BE2C (cell line): ENCODE results near the gene SMAD7.

Source experiments
- DNase-seq: peaks from one replicate; pipeline ENCODE4 v3.0.0-alpha.2; 2020
- H3K27me3 ChIP-seq: fragments of 250-450 bp; sonication (Bioruptor Pico); 2 replicates; pipeline ENCODE4 v1.5.1; 2020; ENCODE audit warnings: mild to moderate bottlenecking
- H3K36me3 ChIP-seq: fragments of 250-450 bp; sonication (Bioruptor Pico); 2 replicates; pipeline ENCODE4 v1.5.1; 2020; ENCODE audit warnings: mild to moderate bottlenecking
- H3K4me1 ChIP-seq: fragments of 250-450 bp; sonication (Bioruptor Pico); 2 replicates; pipeline ENCODE4 v1.5.1; 2020
- H3K4me3 ChIP-seq: 2 replicates; pipeline ENCODE4 v1.5.1; 2011; ENCODE audit warnings: low read depth, low read length
- H3K9me3 ChIP-seq: fragments of 250-450 bp; sonication (Bioruptor Pico); 2 replicates; pipeline ENCODE4 v1.5.1; 2020
- CTCF ChIP-seq: IDR thresholded peaks from 2 replicates; pipeline ENCODE4 v1.5.1; 2012; ENCODE audit warnings: mild to moderate bottlenecking, low read depth, low read length

SMAD7 gene

GRCh38 chr18:48974304-48975119 is 23.7 kb upstream of the SMAD7 start:
- no peaks in the 10 kb centered on the region for H3K27me3 ChIP-seq
- peaks cover 3% of the 10 kb centered on the region; the same call in 1 of the 2 replicates for H3K4me1 ChIP-seq
- H3K36me3 ChIP-seq: no peaks in the 10 kb centered on the region
- peak; percentile 42 for DNase-seq
- no peaks in the 10 kb centered on the region for H3K9me3 ChIP-seq
- peak overlapping the region; percentile 62 for H3K4me3 ChIP-seq
- no peak for TF ChIP-seq CTCF

- Histone ChIP-seq H3K4me3 (no peak overlapping the region), H3K4me1 (peaks cover 3% of the 10 kb centered on the region; the same call in 1 of the 2 replicates), H3K36me3 (no peaks in the 10 kb centered on the region), H3K9me3 (no peaks in the 10 kb centered on the region), H3K27me3 (no peaks in the 10 kb centered on the region)
- no peak for DNase-seq
- TF ChIP-seq CTCF: no peak
Measured at GRCh38 chr18:48973731-48974130, 23.0 kb upstream of the SMAD7 start.

- H3K27me3 ChIP-seq: no peaks in the 10 kb centered on the region
- no peak overlapping the region for H3K4me3 ChIP-seq
- DNase-seq: no peak
- H3K9me3 ChIP-seq: no peaks in the 10 kb centered on the region
- H3K4me1 ChIP-seq: no peaks in the 10 kb centered on the region
- no peak for TF ChIP-seq CTCF
- H3K36me3 ChIP-seq: no peaks in the 10 kb centered on the region
Measured at GRCh38 chr18:48968412-48969215, 17.8 kb upstream of the SMAD7 start.

GRCh38 chr18:48967545-48967944 is 16.8 kb upstream of the SMAD7 start:
- no peak for TF ChIP-seq CTCF
- Histone ChIP-seq H3K4me3 (no peak overlapping the region), H3K4me1 (no peaks in the 10 kb centered on the region), H3K9me3 (no peaks in the 10 kb centered on the region), H3K36me3 (no peaks in the 10 kb centered on the region), H3K27me3 (no peaks in the 10 kb centered on the region)
- DNase-seq: no peak

- no peaks in the 10 kb centered on the region for H3K27me3 ChIP-seq
- no peak for DNase-seq
- no peak for TF ChIP-seq CTCF
Measured at GRCh38 chr18:48966523-48966922, 15.8 kb upstream of the SMAD7 start.

More at GRCh38 chr18:48966523-48966922, 15.8 kb upstream of the SMAD7 start:
- Histone ChIP-seq H3K4me3 (no peak overlapping the region), H3K4me1 (no peaks in the 10 kb centered on the region), H3K9me3 (no peaks in the 10 kb centered on the region), H3K36me3 (no peaks in the 10 kb centered on the region)
